GM12873 (cell line): ENCODE data around the gene SRGN.

ENCODE experiments used
- CTCF ChIP-seq: IDR thresholded peaks from 2 replicates; pipeline ENCODE4 v1.5.1; 2012; ENCODE audit warnings: low read depth, mild to moderate bottlenecking, moderate library complexity, low read length, control low read depth; ENCODE audit not compliant: insufficient read depth; ENCODE audit errors: missing control alignments

SRGN gene

DNA sequence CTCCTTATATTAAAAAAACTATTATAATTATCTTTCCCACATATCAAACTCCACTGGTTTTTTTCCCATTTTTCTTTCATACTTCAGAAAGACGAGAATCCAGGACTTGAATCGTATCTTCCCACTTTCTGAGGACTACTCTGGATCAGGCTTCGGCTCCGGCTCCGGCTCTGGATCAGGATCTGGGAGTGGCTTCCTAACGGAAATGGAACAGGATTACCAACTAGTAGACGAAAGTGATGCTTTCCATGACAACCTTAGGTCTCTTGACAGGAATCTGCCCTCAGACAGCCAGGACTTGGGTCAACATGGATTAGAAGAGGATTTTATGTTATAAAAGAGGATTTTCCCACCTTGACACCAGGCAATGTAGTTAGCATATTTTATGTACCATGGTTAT, 15.9 kb downstream of the SRGN start:
- TF ChIP-seq CTCF, result no peak

- no peak for TF ChIP-seq CTCF
Measured at GRCh38 chr10:69104994-69105790, 17.3 kb downstream of the SRGN start.

DNA sequence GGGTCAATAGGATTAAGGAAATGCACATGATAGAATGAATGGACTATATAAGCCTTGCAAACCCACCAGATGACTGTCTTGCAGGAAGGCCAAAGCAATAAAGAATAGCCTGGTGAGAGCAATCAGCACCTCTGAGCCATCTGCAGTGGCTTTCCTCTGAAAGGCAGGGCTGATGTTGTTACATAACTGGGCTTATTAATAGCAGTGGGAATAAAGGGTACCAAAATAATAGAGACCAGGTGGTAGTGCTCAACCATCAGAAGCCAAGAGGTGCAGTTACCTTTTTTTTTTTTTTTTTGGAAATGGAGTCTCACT, 19.2 kb downstream of the SRGN start:
- TF ChIP-seq CTCF, result no peak

DNA sequence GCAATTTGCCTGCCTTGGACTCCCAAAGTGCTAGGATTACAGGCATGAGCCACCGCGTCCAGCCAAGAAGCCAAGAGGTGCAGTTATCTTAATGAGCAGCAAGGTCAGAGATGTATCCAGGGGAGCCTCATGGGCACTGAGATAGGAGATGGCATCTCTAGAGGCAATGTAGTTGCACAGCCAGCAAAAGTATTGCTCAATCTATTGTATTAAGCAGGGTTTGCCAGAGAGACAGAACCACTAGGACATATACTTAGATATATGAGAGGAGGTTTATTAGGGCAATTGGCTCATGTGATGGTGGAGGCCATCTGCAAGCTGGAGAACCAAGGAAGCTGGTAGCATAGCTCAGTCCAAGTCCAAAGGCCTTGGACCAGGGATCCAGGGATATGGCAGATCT, 19.8 kb downstream of the SRGN start:
- no peak for TF ChIP-seq CTCF

GRCh38 chr10:69119896-69120295, 32.0 kb downstream of the SRGN start:
- no peak for TF ChIP-seq CTCF

- TF ChIP-seq CTCF, result peak; percentile 61
Measured at GRCh38 chr10:69123306-69123746, 35.4 kb downstream of the SRGN start.

GRCh38 chr10:69123747-69124562, 36.1 kb downstream of the SRGN start, which contains the start of gene VPS26A:
Gene VPS26A, plus strand, starts transcription at chr10:69124178. Its CDS starts 100 bp downstream, at chr10:69124278.
- TF ChIP-seq CTCF, result no peak
